Activated CD8-positive, alpha-beta T cell treated with anti-CD3 and anti-CD28 coated beads, Interleukin-2, amount 10 ng/mL, durations not matched to agents 7 days and 5 days (primary cell): ENCODE measurements around the gene KIAA1755. TPM values are rescaled to one million over a fixed set of nuclear protein-coding genes. Genes with fewer than 3 reads are reported as not detected.

Experiments
- ATAC-seq: fragments of 150-1000 bp; cut with Tn5 transposase; one replicate; pipeline ENCODE4 v1.10.0; 2021; ENCODE audit warnings: moderate library complexity
- CTCF ChIA-PET: fragments of 350-600 bp; sonication (Branson Sonifier 250); formaldehyde crosslinking; loops from one replicate; lab custom pipeline; 2021; ENCODE audit warnings: antibody characterized with exemption; lab: Charles Lee
- POLR2A ChIA-PET: fragments of 350-600 bp; sonication (Branson Sonifier 250); formaldehyde crosslinking; loops from one replicate; lab custom pipeline; 2021; ENCODE audit warnings: antibody characterized with exemption; lab: Charles Lee
- DNase-seq: peaks from one replicate; pipeline ENCODE4 v3.0.0-alpha.2; 2020
- H3K27ac Mint-ChIP-seq: one replicate; pipeline ENCODE4 v1.8.0; 2021; ENCODE audit warnings: mild to moderate bottlenecking, mixed read lengths
- H3K27me3 Mint-ChIP-seq: one replicate; pipeline ENCODE4 v1.8.0; 2021; ENCODE audit warnings: low read depth, mixed read lengths
- H3K36me3 Mint-ChIP-seq: one replicate; pipeline ENCODE4 v1.8.0; 2021; ENCODE audit warnings: low read depth, mixed read lengths
- H3K4me1 Mint-ChIP-seq: one replicate; pipeline ENCODE4 v1.8.0; 2021; ENCODE audit warnings: low read depth, mixed read lengths
- H3K4me3 Mint-ChIP-seq: one replicate; pipeline ENCODE4 v1.8.0; 2021; ENCODE audit warnings: mild to moderate bottlenecking, mixed read lengths
- H3K9me3 Mint-ChIP-seq: one replicate; pipeline ENCODE4 v1.8.0; 2022; ENCODE audit warnings: mixed read lengths; ENCODE audit not compliant: insufficient read depth
- total RNA-seq, 2 experiments: library from RNA; stranded (reverse); gene quantifications; one replicate each; pipeline ENCODE4 v1.2.3, GENCODE V29; 2021

The KIAA1755 gene
- total RNA-seq, 2 experiments from 2014 or later = not detected

DNA sequence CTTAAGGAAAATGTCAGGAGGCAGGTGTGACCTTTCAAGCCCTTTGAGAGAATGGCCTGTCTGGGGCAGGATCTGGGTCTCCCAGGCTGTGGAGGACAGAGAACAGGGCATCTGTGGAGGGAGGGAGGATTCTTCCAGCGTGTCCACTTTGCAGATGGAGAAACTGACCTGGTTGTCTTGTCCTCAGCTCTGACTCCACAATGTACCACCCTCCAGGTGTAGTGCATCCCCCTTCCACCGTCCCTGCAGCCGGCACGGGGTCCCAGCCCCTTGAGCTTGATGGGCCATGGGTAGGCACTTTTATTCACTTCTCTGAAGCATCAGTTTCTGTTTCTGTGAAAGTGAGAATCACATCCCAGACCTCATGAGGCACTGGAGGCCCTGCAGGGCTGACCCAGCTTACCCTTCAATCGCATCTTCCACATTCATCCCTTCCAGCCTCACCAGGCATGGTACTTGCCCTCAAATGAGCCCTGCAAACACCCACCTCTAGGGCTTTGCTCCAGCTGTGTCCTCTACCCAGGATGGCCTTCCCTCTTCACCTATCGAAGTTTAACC lies 90.8 kb downstream of the KIAA1755 start:
- H3K4me3 Mint-ChIP-seq = no peak overlapping the region
- H3K4me1 Mint-ChIP-seq = peaks cover 26% of the 10 kb centered on the region
- CTCF ChIA-PET = interaction anchor here (0.9 to 1.7 kb wide), 3 partner anchors 56 to 112 kb away, joined by 3 to 5 read pairs (median 3); no protein-coding TSS in a partner anchor
- H3K36me3 Mint-ChIP-seq = no peaks in the 10 kb centered on the region
- no peak for DNase-seq
- H3K9me3 Mint-ChIP-seq = no peaks in the 10 kb centered on the region
- peak overlapping the region; percentile 44 for H3K27ac Mint-ChIP-seq
- H3K27me3 Mint-ChIP-seq = peaks cover 20% of the 10 kb centered on the region
- no peak for ATAC-seq
- POLR2A ChIA-PET = no interaction called here

DNA sequence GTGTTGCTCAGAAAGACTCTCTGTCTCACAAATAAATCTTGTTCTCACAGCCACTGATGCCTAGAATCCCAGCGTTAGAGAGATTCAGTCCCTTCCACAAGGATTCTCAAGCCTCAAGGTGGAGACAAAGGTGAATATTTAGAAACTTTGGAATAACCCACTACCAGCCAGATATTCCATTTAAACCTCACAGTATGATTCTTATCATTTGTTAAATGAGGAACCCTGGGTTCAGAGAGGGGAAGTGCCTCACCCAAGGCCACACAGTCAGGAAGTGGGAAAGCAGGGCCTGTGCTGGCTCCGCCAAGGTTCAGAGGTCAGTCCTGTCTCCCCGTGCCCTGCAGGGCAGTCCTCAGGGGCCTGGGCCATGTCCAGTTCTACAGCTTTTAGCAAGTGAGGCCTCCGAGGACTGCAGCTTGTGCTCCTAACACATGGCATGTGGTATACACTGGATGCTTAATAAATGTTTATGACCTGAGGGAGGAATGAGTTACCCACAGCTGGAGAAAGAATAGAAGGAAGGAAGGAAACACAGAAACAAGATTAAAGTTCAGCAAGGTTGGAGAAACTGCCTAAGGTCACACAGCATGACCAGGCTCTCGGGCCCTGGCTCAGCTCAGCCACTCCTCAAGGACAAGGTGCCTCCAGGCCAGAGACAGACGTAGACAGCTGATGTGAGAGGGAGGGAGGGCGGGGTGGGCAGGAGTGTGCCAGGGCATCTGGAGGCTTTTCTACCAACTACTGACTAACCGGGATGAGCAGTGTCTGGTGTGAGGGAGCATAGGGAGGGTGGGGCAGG lies 91.5 kb downstream of the KIAA1755 start:
- Mint-ChIP-seq H3K36me3 (no peaks in the 10 kb centered on the region), H3K4me1 (peaks cover 26% of the 10 kb centered on the region), H3K4me3 (no peak overlapping the region), H3K27me3 (peaks cover 21% of the 10 kb centered on the region), H3K9me3 (no peaks in the 10 kb centered on the region), H3K27ac (peak overlapping the region; percentile 18)
- CTCF ChIA-PET = interaction anchor here (1.6 to 1.7 kb wide), 2 partner anchors 55 to 95 kb away, joined by 3 to 5 read pairs; no protein-coding TSS in a partner anchor
- no peak for ATAC-seq
- no peak for DNase-seq
- POLR2A ChIA-PET = no interaction called here

DNA sequence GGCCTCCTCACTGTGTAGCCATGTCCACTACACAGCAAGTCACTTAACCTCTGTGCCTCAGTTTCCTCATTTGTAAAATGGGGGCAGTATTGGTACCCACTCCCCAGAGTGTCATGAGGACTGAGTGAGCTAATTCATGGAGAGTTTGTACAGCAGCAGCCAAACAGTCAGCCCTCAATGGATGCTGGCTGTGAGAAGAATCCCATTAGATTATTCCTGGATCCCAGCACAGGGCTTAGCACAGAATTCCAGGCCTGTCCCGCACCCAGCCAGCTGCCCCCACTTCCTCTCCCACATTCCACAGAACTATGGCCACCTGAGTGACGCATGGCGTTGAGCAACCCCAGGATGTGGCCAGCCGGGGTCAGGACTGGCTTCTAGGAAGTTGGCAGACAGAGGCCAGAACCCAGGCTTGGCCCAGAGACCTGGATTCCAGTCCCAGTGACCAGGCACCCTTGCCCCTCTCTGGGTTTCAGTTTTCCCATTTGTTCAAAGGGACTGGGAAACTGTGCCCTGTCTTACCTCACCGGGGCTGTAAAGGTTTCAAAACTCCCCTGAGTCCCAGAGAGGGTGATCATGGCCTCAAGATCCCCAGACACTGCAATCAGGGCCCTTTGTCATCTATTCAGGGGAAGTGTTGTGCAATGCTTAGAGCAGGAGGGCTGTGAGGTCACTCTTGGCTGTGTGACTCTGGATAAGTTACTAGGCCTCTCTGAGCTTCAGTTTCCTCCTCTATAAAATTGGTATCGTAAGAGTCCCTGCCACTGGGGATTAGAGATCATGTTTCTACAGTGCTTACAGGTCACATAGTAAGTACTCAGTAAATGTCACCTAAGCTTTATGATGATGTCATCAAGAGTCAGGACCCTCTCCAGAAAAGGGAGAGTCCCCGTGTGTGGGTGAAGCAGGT lies 92.4 kb downstream of the KIAA1755 start:
- Mint-ChIP-seq H3K27ac (peak overlapping the region; percentile 18), H3K36me3 (no peaks in the 10 kb centered on the region), H3K27me3 (peaks cover 21% of the 10 kb centered on the region), H3K9me3 (no peaks in the 10 kb centered on the region), H3K4me1 (peaks cover 26% of the 10 kb centered on the region), H3K4me3 (no peak overlapping the region)
- ChIA-PET POLR2A (interaction anchor here (0.7 kb wide), 1 partner anchor 115 kb away, joined by 3 read pairs; no protein-coding TSS in a partner anchor), CTCF (interaction anchor here (1.6 to 2.1 kb wide), 2 partner anchors 54 to 110 kb away, joined by 3 to 11 read pairs; no protein-coding TSS in a partner anchor)
- ATAC-seq (no peak), DNase-seq (no peak)

DNA sequence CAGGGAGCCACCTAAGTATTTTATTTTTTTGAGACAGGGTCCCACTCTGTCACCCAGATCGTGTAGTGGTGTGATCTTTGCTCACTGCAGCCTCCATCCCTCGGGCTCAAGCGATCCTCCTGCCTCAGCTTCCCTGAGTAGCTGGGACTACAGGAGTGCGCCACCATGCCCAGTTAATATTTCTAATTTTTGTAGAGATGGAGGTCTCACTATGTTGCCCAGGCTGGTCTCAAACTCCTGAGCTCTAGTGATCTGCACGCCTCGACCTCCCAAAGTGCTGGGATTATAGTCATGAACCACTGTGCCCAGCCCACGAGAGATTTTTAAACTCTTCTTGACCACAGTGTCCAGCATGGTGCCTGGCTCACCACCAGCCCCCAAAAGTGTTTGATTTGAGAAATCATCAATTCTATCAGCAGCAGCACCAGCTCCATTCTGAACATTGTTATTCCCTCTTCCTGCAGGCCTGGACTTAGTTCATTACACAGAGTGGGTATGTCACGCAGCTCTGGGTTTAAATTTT lies 93.1 kb downstream of the KIAA1755 start:
- peaks cover 26% of the 10 kb centered on the region for H3K4me1 Mint-ChIP-seq
- H3K27me3 Mint-ChIP-seq = peaks cover 18% of the 10 kb centered on the region
- no peak for DNase-seq
- ChIA-PET POLR2A (interaction anchor here (0.7 kb wide), 1 partner anchor 115 kb away, joined by 3 read pairs; no protein-coding TSS in a partner anchor), CTCF (interaction anchor here (2.1 kb wide), 1 partner anchor 110 kb away, joined by 11 read pairs; no protein-coding TSS in a partner anchor)
- no peak for ATAC-seq
- H3K9me3 Mint-ChIP-seq = no peaks in the 10 kb centered on the region
- H3K4me3 Mint-ChIP-seq = no peak overlapping the region
- H3K36me3 Mint-ChIP-seq = no peaks in the 10 kb centered on the region
- H3K27ac Mint-ChIP-seq = no peak overlapping the region

DNA sequence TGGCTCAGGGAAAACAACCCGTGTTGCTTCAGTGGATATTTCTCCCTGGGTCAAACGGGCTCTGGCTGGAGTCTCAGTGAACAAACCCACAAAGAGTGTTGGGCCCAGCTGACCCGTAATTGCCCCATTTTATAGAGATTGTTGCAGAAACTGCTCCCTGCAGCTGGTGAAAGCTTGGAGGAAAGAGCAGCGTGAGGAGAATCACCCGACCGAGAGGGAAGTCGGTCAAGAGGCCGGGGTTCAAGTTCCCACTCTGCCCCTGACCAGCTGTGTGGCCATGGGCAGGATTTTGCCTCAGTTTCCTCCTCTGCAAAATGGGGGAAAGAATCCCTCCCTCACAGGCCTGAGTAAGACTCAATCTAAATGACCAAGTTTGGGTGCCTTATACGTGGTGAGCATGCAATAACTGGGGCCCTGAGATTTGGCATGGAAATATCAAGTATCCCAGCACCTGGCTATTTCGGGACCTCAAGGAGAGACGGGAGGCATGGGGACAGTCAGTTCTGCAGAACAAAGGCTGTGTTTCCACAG lies 93.8 kb downstream of the KIAA1755 start:
- POLR2A ChIA-PET = no interaction called here
- Mint-ChIP-seq H3K27ac (no peak overlapping the region), H3K9me3 (no peaks in the 10 kb centered on the region)

DNA sequence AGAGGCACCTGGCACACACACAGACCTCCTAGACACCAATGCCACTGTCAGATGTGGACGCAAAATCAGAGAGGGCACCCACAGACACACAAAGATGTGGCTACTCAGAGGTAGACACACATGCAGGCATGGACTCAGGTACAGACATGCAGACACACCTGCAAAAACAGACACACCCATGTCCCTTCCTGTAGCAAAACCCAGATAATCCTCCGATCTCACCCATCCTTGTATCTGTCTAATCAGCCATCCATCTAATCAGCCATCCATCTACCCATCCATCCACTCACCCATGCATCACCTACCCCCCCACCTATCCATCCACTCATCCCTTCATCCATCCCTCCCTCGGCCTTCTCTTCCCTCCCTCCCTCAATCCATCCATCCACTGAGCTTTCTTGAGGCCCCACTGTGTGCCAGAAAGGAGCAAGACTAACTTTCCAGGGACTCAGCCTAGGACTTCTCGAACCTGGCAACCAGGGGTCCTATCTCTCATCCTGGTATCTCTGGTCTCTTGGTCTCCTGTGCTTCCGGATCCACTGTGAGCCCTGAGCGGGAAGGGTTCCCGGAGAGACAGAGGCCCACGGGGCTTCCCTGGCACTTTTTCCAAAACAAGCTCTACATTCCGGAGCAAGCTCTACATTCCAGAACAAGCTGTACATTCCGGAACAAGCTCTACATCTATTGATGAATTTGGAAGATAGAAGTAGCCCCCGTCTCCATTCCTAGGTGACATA lies 94.4 kb downstream of the KIAA1755 start:
- H3K9me3 Mint-ChIP-seq = no peaks in the 10 kb centered on the region
- POLR2A ChIA-PET = no interaction called here
- H3K27ac Mint-ChIP-seq = no peak overlapping the region
- CTCF ChIA-PET = interaction anchor here (0.6 to 2.1 kb wide), 5 partner anchors 14 to 108 kb away, joined by 3 to 11 read pairs (median 4); no protein-coding TSS in a partner anchor
- H3K4me3 Mint-ChIP-seq = no peak overlapping the region
- H3K4me1 Mint-ChIP-seq = peaks cover 30% of the 10 kb centered on the region
- ATAC-seq = no peak
- no peak for DNase-seq
- H3K27me3 Mint-ChIP-seq = peaks cover 13% of the 10 kb centered on the region
- no peaks in the 10 kb centered on the region for H3K36me3 Mint-ChIP-seq

More for the DNA sequence above, 93.8 kb downstream of the KIAA1755 start:
- peaks cover 26% of the 10 kb centered on the region for H3K4me1 Mint-ChIP-seq
- CTCF ChIA-PET = interaction anchor here (0.9 to 2.1 kb wide), 4 partner anchors 15 to 109 kb away, joined by 3 to 11 read pairs (median 4); no protein-coding TSS in a partner anchor
- H3K4me3 Mint-ChIP-seq = no peak overlapping the region
- H3K36me3 Mint-ChIP-seq = no peaks in the 10 kb centered on the region
- ATAC-seq (no peak), DNase-seq (no peak)
- H3K27me3 Mint-ChIP-seq = peaks cover 15% of the 10 kb centered on the region

DNA sequence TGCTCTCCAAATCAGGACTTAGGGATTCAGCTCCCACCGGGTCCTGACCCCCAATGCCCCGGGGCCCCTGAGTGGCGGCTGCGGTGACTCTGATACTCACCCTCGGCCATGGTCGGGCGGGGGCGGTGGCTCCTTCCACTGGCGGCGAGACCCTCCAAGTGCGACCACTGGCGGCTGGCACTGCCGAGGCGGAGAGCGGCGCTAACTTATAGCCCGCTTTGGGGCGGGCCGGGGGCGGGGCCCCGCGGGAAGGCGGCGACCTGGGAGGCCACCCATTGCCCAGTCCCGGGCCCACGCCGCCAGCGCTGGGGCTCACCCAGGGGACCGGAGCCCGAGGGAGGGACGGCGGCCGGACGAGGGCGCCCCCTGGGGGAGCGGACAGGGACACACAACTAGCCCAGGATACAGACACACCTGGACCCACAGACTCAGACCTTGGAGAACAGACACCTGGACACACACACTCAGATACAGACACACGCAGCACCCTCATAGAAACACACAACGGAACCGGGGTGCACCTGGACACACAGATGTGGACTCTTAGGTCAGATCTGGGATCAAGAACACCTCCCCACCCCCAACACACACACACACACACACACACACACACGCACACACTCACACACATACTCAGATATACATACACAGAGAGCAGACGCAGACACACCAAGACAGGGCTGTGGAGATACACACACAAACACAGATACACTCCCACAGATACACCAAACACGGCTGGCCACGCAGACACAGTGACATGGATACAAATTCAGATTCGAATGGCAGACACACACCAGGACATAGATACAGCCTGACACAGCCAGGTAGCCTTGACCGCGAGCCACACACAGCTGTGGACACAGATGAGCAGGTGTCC lies 95.2 kb downstream of the KIAA1755 start, which contains the start of gene TGM2:
TSS of gene TGM2 (minus strand) at position 182 of the 877 bp plus-strand sequence. CDS start at position 110, 72 bp downstream.
- H3K4me1 Mint-ChIP-seq = peaks cover 38% of the 10 kb centered on the region
- H3K9me3 Mint-ChIP-seq = no peaks in the 10 kb centered on the region
- H3K27me3 Mint-ChIP-seq = peaks cover 13% of the 10 kb centered on the region
- no peak within 1 kb of the TSS for H3K27ac Mint-ChIP-seq
- ATAC-seq (peak; percentile 83), DNase-seq (peak; percentile 50)
- ChIA-PET POLR2A (no interaction called here), CTCF (interaction anchor here (0.6 to 3.8 kb wide), 6 partner anchors 58 to 108 kb away, joined by 3 to 17 read pairs (median 8); no protein-coding TSS in a partner anchor)
- H3K36me3 Mint-ChIP-seq = no peaks in the 10 kb centered on the region
- no peak within 1 kb of the TSS for H3K4me3 Mint-ChIP-seq

DNA sequence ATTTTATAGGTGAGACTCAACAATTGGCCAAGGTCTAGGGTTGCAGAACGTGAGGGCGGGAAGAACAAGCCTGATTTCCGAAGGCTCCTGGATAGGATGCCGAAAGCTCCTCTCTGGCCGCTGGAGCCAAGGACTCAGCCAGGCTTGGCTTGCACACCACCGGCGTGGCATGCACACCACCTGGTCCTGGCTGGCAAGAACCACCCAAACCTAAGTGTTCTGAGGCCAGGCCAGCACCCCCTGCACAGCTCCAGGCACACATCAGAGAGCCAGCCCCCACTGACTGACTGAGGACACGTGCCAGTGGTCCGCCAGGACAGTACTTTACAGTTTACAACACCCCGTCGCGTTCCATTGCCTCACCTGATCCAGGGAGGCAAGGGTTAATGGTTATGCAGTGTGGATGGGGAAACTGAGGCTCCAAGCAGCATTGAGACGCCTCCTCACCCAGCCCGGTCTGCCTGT lies 95.9 kb downstream of the KIAA1755 start:
- Mint-ChIP-seq H3K27me3 (peaks cover 13% of the 10 kb centered on the region), H3K36me3 (no peaks in the 10 kb centered on the region), H3K9me3 (no peaks in the 10 kb centered on the region), H3K4me1 (peaks cover 33% of the 10 kb centered on the region), H3K4me3 (no peak overlapping the region), H3K27ac (no peak overlapping the region)
- POLR2A ChIA-PET = no interaction called here
- CTCF ChIA-PET = interaction anchor here (0.9 to 3.8 kb wide), 5 partner anchors 13 to 107 kb away, joined by 3 to 17 read pairs (median 4); no protein-coding TSS in a partner anchor
- ATAC-seq (no peak), DNase-seq (no peak)

DNA sequence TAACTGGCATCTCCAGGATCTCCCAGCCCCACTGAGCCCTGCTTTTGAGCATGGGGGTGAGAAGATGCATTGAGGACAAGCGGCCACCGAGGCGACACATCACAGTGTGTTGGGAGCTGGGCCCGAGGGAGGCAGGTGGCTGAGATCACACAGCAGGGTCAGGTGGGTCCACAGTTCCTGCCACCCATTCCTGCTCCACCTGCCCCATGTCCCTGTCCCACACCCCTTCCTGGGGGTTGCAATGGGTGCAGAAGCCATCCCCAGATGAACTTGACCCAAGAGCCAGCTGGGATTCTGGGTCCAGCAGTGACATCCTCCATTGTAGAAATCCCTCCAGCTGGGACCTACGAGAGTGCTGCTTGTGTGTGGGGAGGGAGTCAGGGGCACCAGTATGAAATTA lies 96.5 kb downstream of the KIAA1755 start:
- POLR2A ChIA-PET = no interaction called here
- no peak overlapping the region for H3K4me3 Mint-ChIP-seq

More for the DNA sequence above, 96.5 kb downstream of the KIAA1755 start:
- Mint-ChIP-seq H3K27me3 (peaks cover 13% of the 10 kb centered on the region), H3K4me1 (peaks cover 28% of the 10 kb centered on the region), H3K36me3 (no peaks in the 10 kb centered on the region), H3K9me3 (no peaks in the 10 kb centered on the region), H3K27ac (no peak overlapping the region)
- CTCF ChIA-PET = interaction anchor here (0.9 to 3.8 kb wide), 6 partner anchors 12 to 106 kb away, joined by 3 to 17 read pairs (median 4); no protein-coding TSS in a partner anchor
- ATAC-seq (no peak), DNase-seq (no peak)
